ENCODE measurements around the gene AFM.

Gene AFM

GRCh38 chr4:73481358-73481757, at the start of gene AFM:
Gene AFM (plus strand): TSS chr4:73481745. CDS start chr4:73481776, 31 bp downstream.
- Histone ChIP-seq H3K4me3 (ENCODE audit: low read length in 2 of 2) (no peak within 1 kb of the TSS), H3K9ac (ENCODE audit: low read depth in 1 of 2, low read length in 2 of 2) (no peak within 1 kb of the TSS), H3K27me3 (ENCODE audit: control insufficient read depth in 2 of 2, insufficient read depth in 2 of 2, low read length in 2 of 2) (no peaks in the 10 kb centered on the region), H3K27ac (ENCODE audit: low read depth in 2 of 2, low read length in 2 of 2) (no peak within 1 kb of the TSS), H3K9me3 (ENCODE audit: control insufficient read depth in 2 of 2, low read length in 2 of 2) (no peaks in the 10 kb centered on the region), H3K4me1 (ENCODE audit: control insufficient read depth in 2 of 2, insufficient read depth in 2 of 2, low read length in 2 of 2) (no peaks in the 10 kb centered on the region), H3K36me3 (ENCODE audit: control insufficient read depth in 2 of 2, insufficient read depth in 2 of 2, low read length in 2 of 2) (no peaks in the 10 kb centered on the region)

GRCh38 chr4:73431813-73432168, 49.8 kb upstream of the AFM start:
- H3K27ac ChIP-seq (ENCODE audit: low read depth in 2 of 2, low read length in 2 of 2): no peak overlapping the region
- no peak overlapping the region for H3K9ac ChIP-seq (ENCODE audit: low read depth in 1 of 2, low read length in 2 of 2)
- no peaks in the 10 kb centered on the region for H3K9me3 ChIP-seq (ENCODE audit: control insufficient read depth in 2 of 2, low read length in 2 of 2)
- H3K36me3 ChIP-seq (ENCODE audit: control insufficient read depth in 2 of 2, insufficient read depth in 2 of 2, low read length in 2 of 2): no peaks in the 10 kb centered on the region
- no peaks in the 10 kb centered on the region for H3K27me3 ChIP-seq (ENCODE audit: control insufficient read depth in 2 of 2, insufficient read depth in 2 of 2, low read length in 2 of 2)
- no peak overlapping the region for H3K4me3 ChIP-seq (ENCODE audit: low read length in 2 of 2)
- H3K4me1 ChIP-seq (ENCODE audit: control insufficient read depth in 2 of 2, insufficient read depth in 2 of 2, low read length in 2 of 2): no peaks in the 10 kb centered on the region

GRCh38 chr4:73432169-73433000, 49.2 kb upstream of the AFM start:
- no peaks in the 10 kb centered on the region for H3K4me1 ChIP-seq (ENCODE audit: control insufficient read depth in 2 of 2, insufficient read depth in 2 of 2, low read length in 2 of 2)
- H3K27ac ChIP-seq (ENCODE audit: low read depth in 2 of 2, low read length in 2 of 2): no peak overlapping the region
- no peak overlapping the region for H3K4me3 ChIP-seq (ENCODE audit: low read length in 2 of 2)
- no peak overlapping the region for H3K9ac ChIP-seq (ENCODE audit: low read depth in 1 of 2, low read length in 2 of 2)
- no peaks in the 10 kb centered on the region for H3K27me3 ChIP-seq (ENCODE audit: control insufficient read depth in 2 of 2, insufficient read depth in 2 of 2, low read length in 2 of 2)
- H3K9me3 ChIP-seq (ENCODE audit: control insufficient read depth in 2 of 2, low read length in 2 of 2): no peaks in the 10 kb centered on the region
- no peaks in the 10 kb centered on the region for H3K36me3 ChIP-seq (ENCODE audit: control insufficient read depth in 2 of 2, insufficient read depth in 2 of 2, low read length in 2 of 2)

- H3K36me3 ChIP-seq (ENCODE audit: control insufficient read depth in 2 of 2, insufficient read depth in 2 of 2, low read length in 2 of 2): no peaks in the 10 kb centered on the region
Measured at GRCh38 chr4:73433140-73433539, 48.4 kb upstream of the AFM start.

GRCh38 chr4:73434311-73434710, 47.2 kb upstream of the AFM start:
- Histone ChIP-seq H3K4me3 (ENCODE audit: low read length in 2 of 2) (no peak overlapping the region), H3K27ac (ENCODE audit: low read depth in 2 of 2, low read length in 2 of 2) (no peak overlapping the region), H3K4me1 (ENCODE audit: control insufficient read depth in 2 of 2, insufficient read depth in 2 of 2, low read length in 2 of 2) (no peaks in the 10 kb centered on the region), H3K9ac (ENCODE audit: low read depth in 1 of 2, low read length in 2 of 2) (no peak overlapping the region), H3K27me3 (ENCODE audit: control insufficient read depth in 2 of 2, insufficient read depth in 2 of 2, low read length in 2 of 2) (no peaks in the 10 kb centered on the region), H3K36me3 (ENCODE audit: control insufficient read depth in 2 of 2, insufficient read depth in 2 of 2, low read length in 2 of 2) (no peaks in the 10 kb centered on the region), H3K9me3 (ENCODE audit: control insufficient read depth in 2 of 2, low read length in 2 of 2) (no peaks in the 10 kb centered on the region)

More at GRCh38 chr4:73433140-73433539, 48.4 kb upstream of the AFM start:
- H3K4me1 ChIP-seq (ENCODE audit: control insufficient read depth in 2 of 2, insufficient read depth in 2 of 2, low read length in 2 of 2): no peaks in the 10 kb centered on the region
- H3K9ac ChIP-seq (ENCODE audit: low read depth in 1 of 2, low read length in 2 of 2): no peak overlapping the region
- no peak overlapping the region for H3K4me3 ChIP-seq (ENCODE audit: low read length in 2 of 2)
- H3K9me3 ChIP-seq (ENCODE audit: control insufficient read depth in 2 of 2, low read length in 2 of 2): no peaks in the 10 kb centered on the region
- no peak overlapping the region for H3K27ac ChIP-seq (ENCODE audit: low read depth in 2 of 2, low read length in 2 of 2)
- H3K27me3 ChIP-seq (ENCODE audit: control insufficient read depth in 2 of 2, insufficient read depth in 2 of 2, low read length in 2 of 2): no peaks in the 10 kb centered on the region

GRCh38 chr4:73435984-73436383, 45.6 kb upstream of the AFM start, which contains the start of gene AFP:
Gene AFP (plus strand): TSS chr4:73436221. CDS start chr4:73436263, 42 bp downstream.
- no peaks in the 10 kb centered on the region for H3K36me3 ChIP-seq (ENCODE audit: control insufficient read depth in 2 of 2, insufficient read depth in 2 of 2, low read length in 2 of 2)
- H3K9ac ChIP-seq (ENCODE audit: low read depth in 1 of 2, low read length in 2 of 2): no peak within 1 kb of the TSS
- no peaks in the 10 kb centered on the region for H3K27me3 ChIP-seq (ENCODE audit: control insufficient read depth in 2 of 2, insufficient read depth in 2 of 2, low read length in 2 of 2)
- H3K4me1 ChIP-seq (ENCODE audit: control insufficient read depth in 2 of 2, insufficient read depth in 2 of 2, low read length in 2 of 2): no peaks in the 10 kb centered on the region
- H3K27ac ChIP-seq (ENCODE audit: low read depth in 2 of 2, low read length in 2 of 2): no peak within 1 kb of the TSS
- no peaks in the 10 kb centered on the region for H3K9me3 ChIP-seq (ENCODE audit: control insufficient read depth in 2 of 2, low read length in 2 of 2)
- H3K4me3 ChIP-seq (ENCODE audit: low read length in 2 of 2): no peak within 1 kb of the TSS

GRCh38 chr4:73436674-73437557, 44.6 kb upstream of the AFM start:
- no peak overlapping the region for H3K27ac ChIP-seq (ENCODE audit: low read depth in 2 of 2, low read length in 2 of 2)
- no peaks in the 10 kb centered on the region for H3K27me3 ChIP-seq (ENCODE audit: control insufficient read depth in 2 of 2, insufficient read depth in 2 of 2, low read length in 2 of 2)
- H3K9me3 ChIP-seq (ENCODE audit: control insufficient read depth in 2 of 2, low read length in 2 of 2): no peaks in the 10 kb centered on the region
- no peak overlapping the region for H3K9ac ChIP-seq (ENCODE audit: low read depth in 1 of 2, low read length in 2 of 2)
- H3K4me3 ChIP-seq (ENCODE audit: low read length in 2 of 2): no peak overlapping the region
- no peaks in the 10 kb centered on the region for H3K4me1 ChIP-seq (ENCODE audit: control insufficient read depth in 2 of 2, insufficient read depth in 2 of 2, low read length in 2 of 2)
- no peaks in the 10 kb centered on the region for H3K36me3 ChIP-seq (ENCODE audit: control insufficient read depth in 2 of 2, insufficient read depth in 2 of 2, low read length in 2 of 2)

- Histone ChIP-seq H3K9me3 (ENCODE audit: control insufficient read depth in 2 of 2, low read length in 2 of 2) (no peaks in the 10 kb centered on the region), H3K4me1 (ENCODE audit: control insufficient read depth in 2 of 2, insufficient read depth in 2 of 2, low read length in 2 of 2) (no peaks in the 10 kb centered on the region), H3K9ac (ENCODE audit: low read depth in 1 of 2, low read length in 2 of 2) (no peak overlapping the region), H3K27ac (ENCODE audit: low read depth in 2 of 2, low read length in 2 of 2) (no peak overlapping the region), H3K4me3 (ENCODE audit: low read length in 2 of 2) (no peak overlapping the region), H3K36me3 (ENCODE audit: control insufficient read depth in 2 of 2, insufficient read depth in 2 of 2, low read length in 2 of 2) (no peaks in the 10 kb centered on the region), H3K27me3 (ENCODE audit: control insufficient read depth in 2 of 2, insufficient read depth in 2 of 2, low read length in 2 of 2) (no peaks in the 10 kb centered on the region)
Measured at GRCh38 chr4:73437558-73437956, 44.0 kb upstream of the AFM start.

- Histone ChIP-seq H3K4me3 (ENCODE audit: low read length in 2 of 2) (no peak overlapping the region), H3K9ac (ENCODE audit: low read depth in 1 of 2, low read length in 2 of 2) (no peak overlapping the region), H3K9me3 (ENCODE audit: control insufficient read depth in 2 of 2, low read length in 2 of 2) (no peaks in the 10 kb centered on the region), H3K4me1 (ENCODE audit: control insufficient read depth in 2 of 2, insufficient read depth in 2 of 2, low read length in 2 of 2) (no peaks in the 10 kb centered on the region), H3K27ac (ENCODE audit: low read depth in 2 of 2, low read length in 2 of 2) (no peak overlapping the region), H3K36me3 (ENCODE audit: control insufficient read depth in 2 of 2, insufficient read depth in 2 of 2, low read length in 2 of 2) (no peaks in the 10 kb centered on the region), H3K27me3 (ENCODE audit: control insufficient read depth in 2 of 2, insufficient read depth in 2 of 2, low read length in 2 of 2) (no peaks in the 10 kb centered on the region)
Measured at GRCh38 chr4:73438048-73438447, 43.5 kb upstream of the AFM start.

GRCh38 chr4:73438582-73439215, 42.8 kb upstream of the AFM start:
- Histone ChIP-seq H3K9ac (ENCODE audit: low read depth in 1 of 2, low read length in 2 of 2) (no peak overlapping the region), H3K9me3 (ENCODE audit: control insufficient read depth in 2 of 2, low read length in 2 of 2) (no peaks in the 10 kb centered on the region), H3K27me3 (ENCODE audit: control insufficient read depth in 2 of 2, insufficient read depth in 2 of 2, low read length in 2 of 2) (no peaks in the 10 kb centered on the region), H3K4me3 (ENCODE audit: low read length in 2 of 2) (no peak overlapping the region), H3K4me1 (ENCODE audit: control insufficient read depth in 2 of 2, insufficient read depth in 2 of 2, low read length in 2 of 2) (no peaks in the 10 kb centered on the region), H3K36me3 (ENCODE audit: control insufficient read depth in 2 of 2, insufficient read depth in 2 of 2, low read length in 2 of 2) (no peaks in the 10 kb centered on the region), H3K27ac (ENCODE audit: low read depth in 2 of 2, low read length in 2 of 2) (no peak overlapping the region)

Data from mucosa of rectum (tissue), 2 donors.